CD4-positive, alpha-beta T cell (primary cell): Measurements from ENCODE around the gene GEMIN4. TPM values are rescaled to one million over a fixed set of nuclear protein-coding genes. Genes with fewer than 3 reads are reported as not detected.

Experiments
- ATAC-seq: fragments of 200-7000 bp; cut with Tn5 transposase; one replicate; pipeline ENCODE4 v1.10.0; 2022; ENCODE audit warnings: mild to moderate bottlenecking; ENCODE audit not compliant: poor library complexity
- CTCF ChIA-PET: fragments of 350-600 bp; sonication (Branson Sonifier 250); formaldehyde crosslinking; loops from one replicate; lab custom pipeline; 2021; ENCODE audit warnings: antibody characterized with exemption, inconsistent platforms; lab: Charles Lee
- POLR2A ChIA-PET: fragments of 350-600 bp; sonication (Branson Sonifier 250); formaldehyde crosslinking; loops from one replicate; lab custom pipeline; 2021; ENCODE audit warnings: antibody characterized with exemption, inconsistent platforms; lab: Charles Lee
- DNase-seq, 14 experiments: peaks; one replicate each; pipeline ENCODE4 v3.0.0-alpha.2; 2013 to 2020; ENCODE audit warnings: mixed read lengths in 2 of 14
- H3K27ac ChIP-seq, 2 donors: one replicate each; pipeline versions ENCODE4 v1.5.1 to v1.7.0; 2013; ENCODE audit warnings: low read length in 2 of 2, low read depth in 1 of 2, mild to moderate bottlenecking in 1 of 2
- H3K27me3 ChIP-seq, 2 experiments: 1 replicate in 1 of 2; 2 replicates in 1 of 2; pipeline versions ENCODE4 v1.6.1 to v1.7.0; 2013; ENCODE audit warnings: low read length in 2 of 2, control low read depth in 1 of 2, mild to moderate bottlenecking in 1 of 2, moderate library complexity in 1 of 2; ENCODE audit not compliant: insufficient read depth in 2 of 2, control insufficient read depth in 1 of 2
- H3K36me3 ChIP-seq: one replicate; pipeline ENCODE4 v1.6.1; 2013; ENCODE audit warnings: low read length, control low read depth; ENCODE audit not compliant: insufficient read depth
- H3K4me1 ChIP-seq: one replicate; pipeline ENCODE4 v1.6.1; 2013; ENCODE audit warnings: low read length, control low read depth; ENCODE audit not compliant: insufficient read depth
- H3K4me3 ChIP-seq: one replicate; pipeline ENCODE4 v1.5.1; 2013; ENCODE audit warnings: mild to moderate bottlenecking, low read length, moderate library complexity
- H3K9me3 ChIP-seq, 2 experiments: 1 replicate in 1 of 2; 2 replicates in 1 of 2; pipeline versions ENCODE4 v1.6.1 to v1.7.0; 2013; ENCODE audit warnings: low read length in 2 of 2, mild to moderate bottlenecking in 2 of 2, control low read depth in 1 of 2, moderate library complexity in 1 of 2; ENCODE audit not compliant: control insufficient read depth in 1 of 2, insufficient read depth in 1 of 2
- H3K27ac Mint-ChIP-seq: one replicate; pipeline ENCODE4 v1.8.0; 2020; ENCODE audit warnings: mixed read lengths
- H3K27me3 Mint-ChIP-seq: one replicate; pipeline ENCODE4 v1.8.0; 2021; ENCODE audit warnings: mixed read lengths
- H3K36me3 Mint-ChIP-seq: one replicate; pipeline ENCODE4 v1.8.0; 2021; ENCODE audit warnings: low read depth, mixed read lengths
- H3K4me1 Mint-ChIP-seq: one replicate; pipeline ENCODE4 v1.8.0; 2021; ENCODE audit warnings: low read depth, mixed read lengths
- H3K4me3 Mint-ChIP-seq: one replicate; pipeline ENCODE4 v1.8.0; 2020; ENCODE audit warnings: mild to moderate bottlenecking, mixed read lengths
- H3K9me3 Mint-ChIP-seq: one replicate; pipeline ENCODE4 v1.8.0; 2020; ENCODE audit warnings: mixed read lengths
- intact Hi-C, 2 experiments: fragments of 100-400 bp; cut with DNase I in 1 of 2; cut with micrococcal nuclease in 1 of 2; formaldehyde crosslinking; loops; one replicate each; pipeline versions ENCODE4 v1.15.1 to v1.9.0; 2023 to 2025; cut with DNase I, micrococcal nuclease
- total RNA-seq, 174 experiments: library from RNA in 2 of 174; stranded (reverse) in 2 of 174; gene quantifications; one replicate each; pipeline ENCODE4 v1.2.3 and lab custom pipeline; 2021 to 2026
- TF ChIP-seq, protein P1 (sequence below): fragments of 200-600 bp; IDR thresholded peaks from one replicate; pipeline ENCODE4 v1.8.0; 2022; ENCODE audit warnings: antibody characterized with exemption, mild to moderate bottlenecking

The GEMIN4 gene
- total RNA-seq, 2 experiments from 2014 or later = 16.0 to 18.0 TPM

DNA sequence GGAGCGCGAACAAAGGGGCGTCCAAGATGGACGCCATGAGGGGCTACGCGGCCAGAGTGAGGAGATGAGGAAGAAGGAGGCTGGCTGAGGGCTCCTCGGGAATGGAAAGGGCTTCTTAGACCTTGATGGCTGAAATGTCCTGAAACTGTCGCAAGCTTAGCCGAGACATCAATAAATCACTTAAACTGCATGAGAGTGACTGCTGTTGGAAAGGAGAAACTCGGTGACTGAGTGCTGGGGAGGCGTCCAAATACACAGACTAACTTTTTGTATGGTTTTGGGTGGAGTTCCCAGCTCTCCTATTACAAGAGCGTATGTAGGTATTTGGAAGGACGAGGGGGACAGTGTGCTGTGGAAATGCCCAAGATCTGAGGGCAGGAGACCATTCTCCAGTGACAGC, 1.4 kb upstream of the GEMIN4 start:
- Mint-ChIP-seq H3K4me1 (peaks cover 36% of the 10 kb centered on the region), H3K36me3 (peaks cover 21% of the 10 kb centered on the region), H3K9me3 (no peaks in the 10 kb centered on the region), H3K27me3 (no peaks in the 10 kb centered on the region), H3K27ac (peak overlapping the region; percentile 49), H3K4me3 (peak overlapping the region; percentile 82)
- Histone ChIP-seq H3K27ac (no peak overlapping the region), H3K4me1 (peaks cover 29% of the 10 kb centered on the region), H3K4me3 (no peak overlapping the region), H3K36me3 (peaks cover 15% of the 10 kb centered on the region), H3K9me3 (no peaks in the 10 kb centered on the region), H3K27me3 (no peaks in the 10 kb centered on the region)
- no peak for ATAC-seq
- ChIA-PET POLR2A (interaction anchor here (1.3 to 3.5 kb wide), 4 partner anchors 8 to 38 kb away, joined by 3 to 49 read pairs (median 6); partner anchors contain the start of genes GLOD4 and MRM3), CTCF (interaction anchor here (1.4 kb wide), 1 partner anchor 28 kb away, joined by 13 read pairs; the partner anchor contains the start of genes GLOD4 and MRM3)
- TF ChIP-seq, protein P1, sequence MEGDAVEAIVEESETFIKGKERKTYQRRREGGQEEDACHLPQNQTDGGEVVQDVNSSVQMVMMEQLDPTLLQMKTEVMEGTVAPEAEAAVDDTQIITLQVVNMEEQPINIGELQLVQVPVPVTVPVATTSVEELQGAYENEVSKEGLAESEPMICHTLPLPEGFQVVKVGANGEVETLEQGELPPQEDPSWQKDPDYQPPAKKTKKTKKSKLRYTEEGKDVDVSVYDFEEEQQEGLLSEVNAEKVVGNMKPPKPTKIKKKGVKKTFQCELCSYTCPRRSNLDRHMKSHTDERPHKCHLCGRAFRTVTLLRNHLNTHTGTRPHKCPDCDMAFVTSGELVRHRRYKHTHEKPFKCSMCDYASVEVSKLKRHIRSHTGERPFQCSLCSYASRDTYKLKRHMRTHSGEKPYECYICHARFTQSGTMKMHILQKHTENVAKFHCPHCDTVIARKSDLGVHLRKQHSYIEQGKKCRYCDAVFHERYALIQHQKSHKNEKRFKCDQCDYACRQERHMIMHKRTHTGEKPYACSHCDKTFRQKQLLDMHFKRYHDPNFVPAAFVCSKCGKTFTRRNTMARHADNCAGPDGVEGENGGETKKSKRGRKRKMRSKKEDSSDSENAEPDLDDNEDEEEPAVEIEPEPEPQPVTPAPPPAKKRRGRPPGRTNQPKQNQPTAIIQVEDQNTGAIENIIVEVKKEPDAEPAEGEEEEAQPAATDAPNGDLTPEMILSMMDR = no peak
- intact Hi-C loops = no loop called here
- no peak for DNase-seq

DNA sequence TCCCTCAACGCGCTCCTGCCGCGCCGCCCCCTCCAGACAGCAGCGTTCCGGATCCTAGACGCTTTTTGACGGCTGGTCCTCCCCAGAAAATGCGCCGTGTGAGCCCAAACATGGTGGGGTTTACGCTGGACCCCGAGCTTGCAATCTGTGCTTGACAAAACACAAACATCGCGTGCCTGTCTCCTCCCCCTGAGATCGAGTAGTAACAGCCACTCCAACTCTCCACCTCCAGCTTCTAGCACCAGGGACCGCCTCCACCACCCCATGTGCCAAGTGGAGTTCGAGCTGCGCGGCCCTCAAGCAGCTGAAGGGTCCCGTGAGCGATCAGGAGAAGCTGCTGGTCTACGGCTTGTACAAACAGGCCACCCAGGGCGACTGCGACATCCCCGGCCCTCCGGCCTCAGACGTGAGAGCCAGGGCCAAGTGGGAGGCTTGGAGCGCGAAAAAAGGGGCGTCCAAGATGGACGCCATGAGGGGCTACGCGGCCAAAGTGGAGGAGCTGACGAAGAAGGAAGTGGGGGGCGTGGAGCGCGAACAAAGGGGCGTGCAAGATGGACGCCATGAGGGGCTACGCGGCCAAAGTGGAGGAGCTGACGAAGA, 656 bp upstream of the GEMIN4 start:
- H3K4me1 ChIP-seq = peaks cover 29% of the 10 kb centered on the region
- ATAC-seq (peak; percentile 27), DNase-seq (peak in 3 of 14 experiments; percentile 21 to 30 (median 24))
- Mint-ChIP-seq H3K27me3 (no peaks in the 10 kb centered on the region), H3K4me3 (peak overlapping the region; percentile 95), H3K4me1 (peaks cover 43% of the 10 kb centered on the region), H3K36me3 (peaks cover 23% of the 10 kb centered on the region), H3K27ac (peak overlapping the region; percentile 83), H3K9me3 (no peaks in the 10 kb centered on the region)
- H3K27me3 ChIP-seq = no peaks in the 10 kb centered on the region
- H3K4me3 ChIP-seq = peak overlapping the region; percentile 59
- peak overlapping the region in 1 of 2 donors; percentile 65 for H3K27ac ChIP-seq
- CTCF ChIA-PET = interaction anchor here (0.8 to 1.4 kb wide), 3 partner anchors 29 to 608 kb away, joined by 3 to 13 read pairs (median 7); partner anchors contain the start of genes GLOD4, MRM3 and TIMM22
- intact Hi-C loops = loop anchor here (1.0 kb wide), 4 partner anchors 30 to 342 kb away; partner anchors contain the start of genes GLOD4 (in 2 of the 2), MRM3 (in 2 of the 2) and VPS53 (in 1 of the 2)
- POLR2A ChIA-PET = interaction anchor here (0.6 to 3.5 kb wide), 12 partner anchors 9 to 877 kb away, joined by 3 to 49 read pairs (median 4); partner anchors contain the start of genes GLOD4, MRM3, NXN and TIMM22
- TF ChIP-seq, protein P1 = no peak
- H3K36me3 ChIP-seq = peaks cover 18% of the 10 kb centered on the region
- H3K9me3 ChIP-seq = no peaks in the 10 kb centered on the region

DNA sequence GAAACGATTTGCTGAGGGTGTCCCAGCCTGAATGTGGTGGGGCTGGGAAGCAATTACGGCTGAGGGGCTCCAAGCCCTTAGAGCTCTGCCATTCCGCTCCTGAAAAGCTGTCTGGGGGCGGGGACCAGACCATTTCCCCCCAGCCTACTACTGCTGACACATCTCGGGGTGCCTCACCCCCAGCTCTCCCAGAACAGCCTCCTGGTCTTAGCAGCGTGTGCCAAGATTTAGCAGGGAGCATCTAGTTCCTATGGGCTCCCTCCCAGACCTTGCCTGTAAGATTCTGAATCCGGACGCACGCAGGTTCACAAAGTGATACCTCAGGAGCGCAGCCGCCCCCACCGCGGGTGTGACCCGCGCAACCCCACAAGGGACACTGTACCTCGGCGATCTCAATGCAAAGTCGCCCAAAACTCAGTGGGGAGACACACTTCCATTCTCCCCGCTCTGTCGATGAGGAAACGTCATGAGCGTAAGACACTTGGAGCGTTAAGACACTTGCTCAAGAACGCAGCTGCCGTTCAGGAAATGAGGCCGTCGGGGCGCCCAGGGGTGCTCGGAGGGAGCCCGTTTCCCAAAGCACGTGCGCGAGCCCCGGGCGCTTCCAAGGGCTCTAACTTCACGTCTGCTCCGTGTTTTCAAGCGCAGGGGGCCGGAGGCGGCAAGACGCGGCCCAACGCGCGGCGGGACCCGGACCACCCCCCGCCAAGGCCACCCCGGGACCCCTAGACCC, 629 bp downstream of the GEMIN4 start:
- Mint-ChIP-seq H3K4me1 (peaks cover 44% of the 10 kb centered on the region), H3K36me3 (peaks cover 25% of the 10 kb centered on the region), H3K27me3 (no peaks in the 10 kb centered on the region), H3K9me3 (no peaks in the 10 kb centered on the region), H3K4me3 (peak overlapping the region; percentile 98), H3K27ac (peak overlapping the region; percentile 83)
- POLR2A ChIA-PET = interaction anchor here (1.0 to 3.5 kb wide), 6 partner anchors 20 to 878 kb away, joined by 3 to 49 read pairs (median 4); partner anchors contain the start of genes GLOD4, MRM3 and TIMM22
- intact Hi-C loops = loop anchor here (1.0 to 2.0 kb wide), 6 partner anchors 19 to 341 kb away; partner anchors contain the start of genes GLOD4 (in 2 of the 2), MRM3 (in 2 of the 2), VPS53 (in 2 of the 2) and TLCD3A (in 1 of the 2)
- Histone ChIP-seq H3K9me3 (no peaks in the 10 kb centered on the region), H3K27me3 (no peaks in the 10 kb centered on the region), H3K4me3 (peak overlapping the region; percentile 59), H3K4me1 (peaks cover 29% of the 10 kb centered on the region), H3K27ac (peak overlapping the region in 1 of 2 donors; percentile 65), H3K36me3 (peaks cover 23% of the 10 kb centered on the region)
- CTCF ChIA-PET = no interaction called here
- peak in 13 of 14 experiments; percentile 24 to 73 (median 44) for DNase-seq
- peak; percentile 48 for ATAC-seq
- TF ChIP-seq, protein P1 = no peak
